Transverse colon (tissue), 4 donors: ENCODE data around the gene GMCL1. TPM values are rescaled to one million over a fixed set of nuclear protein-coding genes. Genes with fewer than 3 reads are reported as not detected.

Experiments used
- DNase-seq: peaks from one replicate; pipeline ENCODE4 v3.0.0-alpha.2; 2019
- H3K27ac ChIP-seq, 4 donors: fragments of 200-600 bp; sonication (generic); 2 replicates each; pipeline ENCODE4 v1.5.1; 2016 to 2018; ENCODE audit warnings: inconsistent platforms in 4 of 4
- H3K27me3 ChIP-seq: fragments of 200-600 bp; sonication (generic); 2 replicates; pipeline ENCODE4 v1.5.1; 2017; ENCODE audit warnings: inconsistent platforms
- H3K36me3 ChIP-seq, 4 donors: fragments of 200-600 bp; sonication (generic); 2 replicates each; pipeline ENCODE4 v1.5.1; 2017 to 2019; ENCODE audit warnings: inconsistent platforms in 4 of 4
- H3K4me1 ChIP-seq, 4 donors: fragments of 200-600 bp; sonication (generic); 2 replicates each; pipeline ENCODE4 v1.5.1; 2017 to 2020; ENCODE audit warnings: inconsistent platforms in 4 of 4
- H3K4me3 ChIP-seq, 4 donors: fragments of 200-600 bp; sonication (generic); 1 replicate in 1 of 4; 2 replicates in 3 of 4; pipeline versions ENCODE4 v1.5.1 to v1.6.1; 2017 to 2019; ENCODE audit warnings: inconsistent platforms in 4 of 4
- H3K9me3 ChIP-seq, 2 donors: fragments of 200-600 bp; sonication (generic); 2 replicates each; pipeline ENCODE4 v1.5.1; 2017 to 2019; ENCODE audit warnings: inconsistent platforms in 2 of 2
- EP300 ChIP-seq: sonication (generic); formaldehyde crosslinking; IDR thresholded peaks from one replicate; pipeline ENCODE4 v1.6.1; 2017; ENCODE audit warnings: antibody characterized with exemption, low read depth
- POLR2A ChIP-seq: fragments of 450-650 bp; IDR thresholded peaks from one replicate; pipeline ENCODE4 v1.6.1; 2016; ENCODE audit warnings: antibody characterized with exemption, mild to moderate bottlenecking, moderate library complexity
- POLR2AphosphoS5 ChIP-seq, 3 donors: sonication (generic); formaldehyde crosslinking; IDR thresholded peaks; one replicate each; pipeline ENCODE4 v1.6.1; 2016; ENCODE audit warnings: antibody characterized with exemption in 3 of 3
- WGBS, 2 donors: methylation state at CpG; one replicate each; pipeline ENCODE4 v1.1.5; 2018; ENCODE audit warnings: low coverage in 1 of 2; 5-methylcytosine and 5-hydroxymethylcytosine counted together
- in situ Hi-C, 4 donors: fragments of 200-750 bp; cut with MboI; loops; one replicate each; pipeline versions ENCODE4 v1.15.0 to v1.15.1; 2017; ENCODE audit warnings: low sequenced_read_pairs in 3 of 4, low pct_ligation_motif_present in 1 of 4, low pct_unique_long_range_greater_than_20kb in 1 of 4
- intact Hi-C: fragments of 100-400 bp; cut with DNase I; formaldehyde crosslinking; loops from one replicate; pipeline ENCODE4 v1.15.1; 2023; ENCODE audit warnings: low total_unique reads
- total RNA-seq, 4 donors: library from RNA; depleted of rRNA; stranded (reverse); fragments of >200 nt; gene quantifications; one replicate each; pipeline ENCODE4 v1.1.0, GENCODE V29; 2016
- TF ChIP-seq, protein P1 (sequence below), 5 experiments: fragments of 200-600 bp in 3 of 5; fragments of 450-650 bp in 2 of 5; sonication (generic) in 3 of 5; IDR thresholded peaks; 1 replicate in 2 of 5; 2 replicates in 3 of 5; pipeline ENCODE4 v1.5.1; 2016 to 2017; ENCODE audit warnings: antibody characterized with exemption in 5 of 5, inconsistent platforms in 3 of 5, mild to moderate bottlenecking in 2 of 5, moderate library complexity in 1 of 5

Gene GMCL1
- total RNA-seq, 4 donors from 2014 or later: 5.0 to 82.3 (median 20.9) TPM

DNA sequence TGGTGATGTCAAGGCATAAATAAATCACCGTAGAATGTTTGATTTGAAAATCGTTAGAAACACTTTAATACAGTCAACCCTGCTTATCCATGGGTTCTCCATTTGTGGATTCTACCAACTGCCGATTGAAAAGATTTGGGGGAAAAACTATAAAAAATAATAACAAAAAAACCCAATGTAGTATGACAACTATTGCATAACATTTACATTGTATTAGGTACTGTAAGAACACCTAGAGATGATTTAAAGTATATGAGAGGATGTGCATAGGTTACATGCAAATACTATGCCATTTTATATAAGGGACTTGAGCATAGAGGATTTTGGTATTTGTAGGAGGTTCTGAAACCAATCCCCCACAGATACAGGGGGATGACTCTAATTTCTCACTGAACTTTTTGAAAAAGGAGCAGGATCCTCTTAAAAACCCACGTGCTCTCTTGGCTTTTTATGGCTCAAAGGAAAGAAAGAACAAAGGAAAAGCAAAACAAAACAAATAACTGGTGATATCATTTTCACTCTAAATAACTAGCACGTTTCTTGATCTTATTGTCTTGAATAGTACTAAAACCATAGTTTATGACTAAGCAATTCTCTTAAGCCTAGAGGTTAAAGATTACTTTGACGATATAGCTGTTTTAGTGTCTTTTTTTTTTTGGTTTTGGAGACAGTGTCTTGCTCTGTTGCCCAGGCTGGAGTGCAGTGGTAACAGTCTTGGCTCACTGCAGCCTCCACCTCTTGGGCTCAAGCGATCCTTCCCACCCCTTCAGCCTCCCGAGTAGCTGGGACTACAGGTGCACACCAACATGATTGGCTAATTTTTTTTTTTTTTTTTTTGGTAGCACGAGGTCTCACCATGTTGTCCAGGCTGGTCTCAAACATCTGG is 17.0 kb downstream of the GMCL1 start:
- no peaks in the 10 kb centered on the region for H3K27me3 ChIP-seq
- no peaks in the 10 kb centered on the region for H3K9me3 ChIP-seq
- 77% methylated on average over 6 to 9 of the region's 9 CpGs for WGBS, 2 donors
- TF ChIP-seq POLR2AphosphoS5 (IDR thresholded peaks at IDR 0.05) (no peak), EP300 (no peak), POLR2A (no peak)
- TF ChIP-seq, protein P1, sequence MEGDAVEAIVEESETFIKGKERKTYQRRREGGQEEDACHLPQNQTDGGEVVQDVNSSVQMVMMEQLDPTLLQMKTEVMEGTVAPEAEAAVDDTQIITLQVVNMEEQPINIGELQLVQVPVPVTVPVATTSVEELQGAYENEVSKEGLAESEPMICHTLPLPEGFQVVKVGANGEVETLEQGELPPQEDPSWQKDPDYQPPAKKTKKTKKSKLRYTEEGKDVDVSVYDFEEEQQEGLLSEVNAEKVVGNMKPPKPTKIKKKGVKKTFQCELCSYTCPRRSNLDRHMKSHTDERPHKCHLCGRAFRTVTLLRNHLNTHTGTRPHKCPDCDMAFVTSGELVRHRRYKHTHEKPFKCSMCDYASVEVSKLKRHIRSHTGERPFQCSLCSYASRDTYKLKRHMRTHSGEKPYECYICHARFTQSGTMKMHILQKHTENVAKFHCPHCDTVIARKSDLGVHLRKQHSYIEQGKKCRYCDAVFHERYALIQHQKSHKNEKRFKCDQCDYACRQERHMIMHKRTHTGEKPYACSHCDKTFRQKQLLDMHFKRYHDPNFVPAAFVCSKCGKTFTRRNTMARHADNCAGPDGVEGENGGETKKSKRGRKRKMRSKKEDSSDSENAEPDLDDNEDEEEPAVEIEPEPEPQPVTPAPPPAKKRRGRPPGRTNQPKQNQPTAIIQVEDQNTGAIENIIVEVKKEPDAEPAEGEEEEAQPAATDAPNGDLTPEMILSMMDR (IDR thresholded peaks at IDR 0.05): no peak
- H3K36me3 ChIP-seq: peaks cover 0 to 48% (median 10%) of the 10 kb centered on the region in 4 donors
- no peak overlapping the region for H3K4me3 ChIP-seq
- H3K27ac ChIP-seq: no peak overlapping the region
- no peak for DNase-seq
- intact Hi-C loops (no loop called here), in situ Hi-C loops (no loop called here)
- no peaks in the 10 kb centered on the region for H3K4me1 ChIP-seq

DNA sequence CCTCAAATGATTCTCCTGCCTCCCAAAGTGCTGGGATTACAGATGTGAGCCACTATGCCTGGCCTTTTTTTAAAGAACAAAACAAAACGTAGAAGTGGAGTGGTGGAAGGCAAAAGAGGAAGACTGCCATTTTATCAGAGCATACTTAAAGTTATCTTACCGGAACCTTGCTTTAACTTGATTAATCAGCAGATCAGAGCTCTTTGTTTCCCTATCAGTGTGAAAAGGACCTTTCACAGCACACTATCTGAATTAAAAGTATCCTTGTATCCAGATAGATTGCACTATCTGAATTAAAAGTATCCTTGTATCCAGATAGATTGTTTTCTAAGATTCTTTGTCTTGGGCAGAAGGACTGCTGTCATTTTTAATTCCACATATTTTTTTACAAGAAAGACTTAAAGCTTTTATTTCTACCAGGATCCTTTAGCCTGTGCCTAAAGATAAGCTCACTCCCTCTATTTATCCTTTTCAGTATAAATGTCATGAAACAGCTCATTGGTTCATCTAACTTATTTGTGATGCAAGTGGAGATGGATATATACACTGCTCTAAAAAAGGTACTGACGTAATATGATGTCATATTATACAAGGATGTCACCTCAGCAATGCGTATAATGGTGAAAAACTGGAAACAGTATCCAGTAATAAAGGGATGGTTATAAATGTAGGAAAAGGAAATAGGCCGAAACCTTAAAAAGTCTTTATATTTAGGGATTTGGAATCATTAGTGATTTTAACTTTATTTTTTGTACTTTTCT is 17.8 kb downstream of the GMCL1 start:
- intact Hi-C loops (no loop called here), in situ Hi-C loops (no loop called here)
- WGBS, 2 donors: 94 to 95% methylated on average over 4 to 5 of the region's 5 CpGs
- Histone ChIP-seq H3K27ac (no peak overlapping the region), H3K27me3 (no peaks in the 10 kb centered on the region), H3K4me3 (no peak overlapping the region), H3K4me1 (no peaks in the 10 kb centered on the region), H3K36me3 (peaks cover 0 to 51% (median 11%) of the 10 kb centered on the region in 4 donors), H3K9me3 (no peaks in the 10 kb centered on the region)
- no peak for DNase-seq
- TF ChIP-seq POLR2A (no peak), POLR2AphosphoS5 (IDR thresholded peaks at IDR 0.05) (no peak), EP300 (no peak)
- TF ChIP-seq, protein P1 (IDR thresholded peaks at IDR 0.05): no peak

DNA sequence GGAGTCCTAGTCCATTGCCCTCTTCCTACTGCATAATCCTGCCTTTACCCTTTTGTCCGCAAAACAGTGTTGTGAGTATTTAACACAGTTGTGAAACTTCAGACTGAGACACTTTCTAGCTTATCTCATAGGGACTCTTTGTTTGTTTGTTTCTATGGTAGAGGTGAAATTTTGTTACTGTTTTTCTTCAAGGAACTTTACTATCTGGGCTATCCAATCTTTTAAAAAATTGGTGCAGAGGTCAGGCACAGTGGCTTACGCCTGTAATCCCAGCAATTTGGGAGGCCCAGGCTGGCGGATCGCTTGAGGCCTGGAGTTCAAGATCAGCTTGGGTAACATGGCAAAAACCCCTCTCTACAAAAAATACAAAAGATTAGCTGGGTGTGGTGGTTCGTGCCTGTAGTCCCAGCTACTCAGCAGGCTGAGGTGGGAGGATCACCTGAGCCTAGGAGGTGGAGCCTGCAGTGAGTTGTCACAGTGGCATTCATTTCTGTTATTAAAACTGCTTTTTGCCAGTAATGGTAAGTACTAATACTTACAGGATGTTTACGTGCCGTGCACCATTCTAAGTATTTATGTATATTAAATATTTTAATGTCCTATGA is 18.8 kb downstream of the GMCL1 start:
- no peak for DNase-seq
- H3K9me3 ChIP-seq: no peaks in the 10 kb centered on the region
- no peaks in the 10 kb centered on the region for H3K4me1 ChIP-seq
- intact Hi-C loops: no loop called here
- no peak overlapping the region for H3K4me3 ChIP-seq
- TF ChIP-seq POLR2A (no peak), EP300 (no peak), POLR2AphosphoS5 (IDR thresholded peaks at IDR 0.05) (no peak)
- TF ChIP-seq, protein P1 (IDR thresholded peaks at IDR 0.05): no peak
- H3K36me3 ChIP-seq: peaks cover 0 to 57% (median 11%) of the 10 kb centered on the region in 4 donors
- H3K27ac ChIP-seq: no peak overlapping the region
- 93 to 95% methylated on average over 4 to 7 of the region's 7 CpGs for WGBS, 2 donors
- in situ Hi-C loops: no loop called here
- H3K27me3 ChIP-seq: no peaks in the 10 kb centered on the region

DNA sequence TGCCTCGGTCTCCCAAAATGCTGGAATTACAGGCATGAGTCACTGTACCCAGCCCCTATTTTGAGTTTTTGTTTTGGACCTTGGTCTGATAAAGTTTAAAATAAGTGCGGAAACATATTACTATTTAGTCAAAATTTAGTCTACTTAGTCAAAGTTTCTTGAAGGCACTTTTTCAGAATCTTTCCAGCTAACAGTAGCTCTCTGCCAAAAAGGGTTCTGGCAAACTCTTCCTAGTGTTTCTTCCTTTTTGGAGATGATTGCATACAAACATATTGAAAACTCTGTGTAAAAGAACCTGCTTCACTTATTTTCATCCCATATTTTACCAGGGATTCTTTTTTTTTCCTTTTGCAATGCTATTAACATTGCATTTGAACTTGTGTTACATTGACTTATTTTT is 28.8 kb downstream of the GMCL1 start:
- H3K27ac ChIP-seq: no peak overlapping the region
- in situ Hi-C loops (no loop called here), intact Hi-C loops (no loop called here)
- TF ChIP-seq POLR2AphosphoS5 (IDR thresholded peaks at IDR 0.05) (no peak), EP300 (no peak)
- TF ChIP-seq, protein P1 (IDR thresholded peaks at IDR 0.05): no peak
- H3K27me3 ChIP-seq: no peaks in the 10 kb centered on the region
- H3K9me3 ChIP-seq: no peaks in the 10 kb centered on the region
- DNase-seq: no peak
- no peak overlapping the region for H3K4me3 ChIP-seq
- WGBS, 2 donors: 87 to 95% methylated on average over 2 of the region's 2 CpGs
- peaks cover 0 to 10% (median 2%) of the 10 kb centered on the region in 4 donors for H3K36me3 ChIP-seq
- no peaks in the 10 kb centered on the region for H3K4me1 ChIP-seq
